Left ventricle myocardium inferior (tissue), 1 donor: ENCODE results near the gene UNC13D. TPM values are rescaled to one million over a fixed set of nuclear protein-coding genes. Genes with fewer than 3 reads are reported as not detected.
"Not testable (repeated sequence)": the region's sequence is repeated elsewhere in the genome, so short reads cannot be mapped to it uniquely, and the experiment has no call there.

Source experiments
- DNase-seq: peaks from one replicate; pipeline ENCODE4 v3.0.0-alpha.2; 2020
- H3K27ac ChIP-seq: fragments of 200-600 bp; replicated peaks from 2 replicates; pipeline ENCODE4 v1.8.0; 2021
- H3K27me3 ChIP-seq: fragments of 200-600 bp; 2 replicates; pipeline ENCODE4 v1.8.0; 2021; ENCODE audit warnings: low read depth
- H3K36me3 ChIP-seq: fragments of 200-600 bp; 2 replicates; pipeline ENCODE4 v1.8.0; 2021
- H3K4me1 ChIP-seq: fragments of 200-600 bp; 2 replicates; pipeline ENCODE4 v1.8.0; 2021
- H3K4me3 ChIP-seq: fragments of 200-600 bp; 2 replicates; pipeline ENCODE4 v1.8.0; 2021; ENCODE audit warnings: mild to moderate bottlenecking, moderate library complexity
- H3K9me3 ChIP-seq: fragments of 200-600 bp; replicated peaks from 2 replicates; pipeline ENCODE4 v1.8.0; 2021
- CTCF ChIP-seq: fragments of 200-600 bp; IDR thresholded peaks from 2 replicates; pipeline ENCODE4 v1.8.0; 2021; ENCODE audit warnings: antibody characterized with exemption, mild to moderate bottlenecking, borderline replicate concordance
- intact Hi-C: fragments of 100-400 bp; cut with micrococcal nuclease; formaldehyde crosslinking; loops from one replicate; pipeline ENCODE4 v1.11.0; 2022
- total RNA-seq: library from RNA; stranded (reverse); fragmentation: NEBNext Ultra II Directional; extraction: Animal tissue kit (Norgen Biotek cat#: 25700); gene quantifications from one replicate; pipeline ENCODE4 v1.2.1, GENCODE V29; 2021
- donor health status: DM: no; HTN: yes; CAD: no; lungs with severe emphysema.

Gene UNC13D
- total RNA-seq, 1 donor from 2014 or later: 13.3 TPM

GRCh38 chr17:75854101-75854748, 10.0 kb upstream of the UNC13D start:
- Histone ChIP-seq H3K9me3 (no peaks in the 10 kb centered on the region), H3K4me1 (peaks cover 80% of the 10 kb centered on the region), H3K27me3 (no peaks in the 10 kb centered on the region), H3K4me3 (peak overlapping the region; percentile 95), H3K36me3 (peaks cover 32% of the 10 kb centered on the region), H3K27ac (peak overlapping the region; percentile 99)
- no peak for TF ChIP-seq CTCF
- no peak for DNase-seq
- intact Hi-C loops: no loop called here

GRCh38 chr17:75853433-75853832, 9.2 kb upstream of the UNC13D start:
- Histone ChIP-seq H3K4me1 (peaks cover 83% of the 10 kb centered on the region), H3K27me3 (no peaks in the 10 kb centered on the region), H3K4me3 (peak overlapping the region; percentile 95), H3K9me3 (no peaks in the 10 kb centered on the region), H3K27ac (peak overlapping the region; percentile 99), H3K36me3 (peaks cover 40% of the 10 kb centered on the region)
- TF ChIP-seq CTCF: no peak
- intact Hi-C loops: no loop called here
- no peak for DNase-seq

DNA sequence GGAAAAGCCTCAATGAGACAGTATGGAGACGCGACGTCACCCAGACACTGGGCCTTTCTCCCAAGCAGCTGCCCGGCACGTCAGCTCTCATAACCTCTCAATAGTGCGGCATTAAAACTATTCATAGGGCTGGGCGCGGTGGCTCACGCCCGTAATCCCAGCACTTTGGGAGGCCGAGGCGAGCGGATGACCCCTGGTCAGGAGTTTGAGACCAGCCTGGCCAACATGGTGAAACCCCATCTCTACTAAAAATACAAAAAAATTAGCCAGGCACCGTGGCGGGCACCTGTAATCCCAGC, 7.4 kb upstream of the UNC13D start:
- Histone ChIP-seq H3K36me3 (peaks cover 58% of the 10 kb centered on the region), H3K27ac (peak overlapping the region; percentile 90), H3K4me1 (peaks cover 93% of the 10 kb centered on the region)
- DNase-seq, H3K4me3 ChIP-seq, H3K27me3 ChIP-seq, H3K9me3 ChIP-seq: not testable (repeated sequence)
- intact Hi-C loops: loop anchor here (2.0 kb wide), 1 partner anchor 41 kb away; no protein-coding TSS in a partner anchor

GRCh38 chr17:75850928-75851692, 6.9 kb upstream of the UNC13D start:
- Histone ChIP-seq H3K36me3 (peaks cover 63% of the 10 kb centered on the region), H3K9me3 (no peaks in the 10 kb centered on the region), H3K4me1 (peaks cover 93% of the 10 kb centered on the region), H3K27me3 (no peaks in the 10 kb centered on the region), H3K27ac (peak overlapping the region; percentile 90), H3K4me3 (peak overlapping the region; percentile 10)
- no peak for DNase-seq
- intact Hi-C loops: loop anchor here (2.0 kb wide), 1 partner anchor 42 kb away; no protein-coding TSS in a partner anchor
- TF ChIP-seq CTCF: no peak

DNA sequence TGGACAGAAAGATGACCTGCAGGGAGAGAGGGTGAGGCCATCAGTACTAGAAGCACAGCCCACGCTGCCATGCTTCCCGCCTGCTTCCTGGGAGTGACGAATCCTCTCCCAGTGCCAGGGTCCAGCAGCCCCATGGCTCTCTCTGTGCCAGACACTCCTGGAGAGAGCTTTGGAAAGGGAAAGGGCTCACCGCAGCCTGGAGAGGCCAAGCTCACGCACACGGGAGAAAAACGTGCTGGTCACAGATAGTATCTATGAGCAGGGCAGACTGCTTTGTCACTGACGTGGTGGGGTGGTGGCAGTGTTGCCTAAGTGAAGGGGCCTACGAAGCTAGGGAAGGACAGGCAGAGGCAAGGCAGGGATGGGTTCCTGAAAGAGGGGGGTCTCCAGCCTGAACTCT, 5.5 kb upstream of the UNC13D start:
- no peaks in the 10 kb centered on the region for H3K9me3 ChIP-seq
- H3K4me1 ChIP-seq: peaks cover 100% of the 10 kb centered on the region
- peaks cover 66% of the 10 kb centered on the region for H3K36me3 ChIP-seq
- no peak for DNase-seq
- TF ChIP-seq CTCF: no peak
- intact Hi-C loops: loop anchor here (2.0 kb wide), 1 partner anchor 43 kb away; no protein-coding TSS in a partner anchor
- H3K27me3 ChIP-seq: no peaks in the 10 kb centered on the region
- H3K4me3 ChIP-seq: no peak overlapping the region
- H3K27ac ChIP-seq: peak overlapping the region; percentile 90

- intact Hi-C loops: no loop called here
- H3K36me3 ChIP-seq: peaks cover 66% of the 10 kb centered on the region
- no peak overlapping the region for H3K4me3 ChIP-seq
- no peak for DNase-seq
- no peaks in the 10 kb centered on the region for H3K9me3 ChIP-seq
- no peak for TF ChIP-seq CTCF
- peaks cover 100% of the 10 kb centered on the region for H3K4me1 ChIP-seq
- H3K27me3 ChIP-seq: no peaks in the 10 kb centered on the region
- peak overlapping the region; percentile 90 for H3K27ac ChIP-seq
Observed at GRCh38 chr17:75849279-75849646, 5.1 kb upstream of the UNC13D start.
